GM23338 (cell line): Measurements from ENCODE around the gene CCDC59. TPM values are rescaled to one million over a fixed set of nuclear protein-coding genes. Genes with fewer than 3 reads are reported as not detected.

Experiments
- ATAC-seq: fragments of 200-7000 bp; cut with Tn5 transposase; 3 replicates; pipeline ENCODE4 v1.9.1; 2020
- DNase-seq: peaks from one replicate; pipeline ENCODE4 v3.0.0-alpha.2; 2015; ENCODE audit warnings: low spot score
- H2AFZ ChIP-seq: fragments of 200-600 bp; sonication (generic); 2 replicates; pipeline ENCODE4 v1.8.0; 2016; ENCODE audit warnings: antibody characterized with exemption, mild to moderate bottlenecking, moderate library complexity
- H3F3A ChIP-seq: fragments of 200-600 bp; sonication (generic); replicated peaks from 2 replicates; pipeline ENCODE4 v1.8.0; 2017; ENCODE audit warnings: antibody characterized with exemption, mixed run types, low read depth
- H3K27ac ChIP-seq: fragments of 200-600 bp; sonication (generic); 2 replicates; pipeline ENCODE4 v1.6.1; 2016; ENCODE audit warnings: low read depth
- H3K27me3 ChIP-seq: fragments of 200-600 bp; sonication (generic); 2 replicates; pipeline ENCODE4 v1.8.0; 2016; ENCODE audit warnings: mild to moderate bottlenecking, mixed run types, moderate library complexity; ENCODE audit not compliant: insufficient read depth
- H3K36me3 ChIP-seq: fragments of 200-600 bp; sonication (generic); 2 replicates; pipeline ENCODE4 v1.8.0; 2016; ENCODE audit warnings: mild to moderate bottlenecking; ENCODE audit not compliant: insufficient read depth
- H3K4me1 ChIP-seq: fragments of 200-600 bp; sonication (generic); 2 replicates; pipeline ENCODE4 v1.8.0; 2016; ENCODE audit warnings: mild to moderate bottlenecking, moderate library complexity; ENCODE audit not compliant: insufficient read depth
- H3K4me2 ChIP-seq: fragments of 200-600 bp; sonication (generic); 2 replicates; pipeline ENCODE4 v1.7.1; 2017; ENCODE audit warnings: mixed run types
- H3K4me3 ChIP-seq: fragments of 200-600 bp; sonication (generic); 2 replicates; pipeline ENCODE4 v1.6.1; 2016; ENCODE audit warnings: mixed run types
- H3K79me2 ChIP-seq: fragments of 200-600 bp; sonication (generic); replicated peaks from 2 replicates; pipeline ENCODE4 v1.8.0; 2017; ENCODE audit warnings: mild to moderate bottlenecking; ENCODE audit not compliant: insufficient read depth
- H3K9me2 ChIP-seq: fragments of 200-600 bp; sonication (generic); 2 replicates; pipeline ENCODE4 v1.8.0; 2017; ENCODE audit not compliant: insufficient read depth
- H4K20me1 ChIP-seq: fragments of 200-600 bp; sonication (generic); replicated peaks from 2 replicates; pipeline ENCODE4 v1.8.0; 2017; ENCODE audit warnings: mild to moderate bottlenecking; ENCODE audit not compliant: insufficient read depth
- H3K27ac Mint-ChIP-seq: 2 replicates; pipeline ENCODE4 v1.8.0; 2020; ENCODE audit warnings: inconsistent platforms, mild to moderate bottlenecking, moderate library complexity, mixed read lengths
- H3K27me3 Mint-ChIP-seq: 3 replicates; pipeline ENCODE4 v1.8.0; 2022; ENCODE audit warnings: low read depth, mild to moderate bottlenecking, moderate library complexity, mixed read lengths, inconsistent platforms; ENCODE audit not compliant: insufficient read depth, poor library complexity
- H3K36me3 Mint-ChIP-seq: 3 replicates; pipeline ENCODE4 v1.8.0; 2021; ENCODE audit warnings: low read depth, mild to moderate bottlenecking, inconsistent platforms, moderate library complexity, mixed read lengths
- H3K4me1 Mint-ChIP-seq: 3 replicates; pipeline ENCODE4 v1.8.0; 2020; ENCODE audit warnings: mild to moderate bottlenecking, inconsistent platforms, mixed read lengths
- H3K4me3 Mint-ChIP-seq: 3 replicates; pipeline ENCODE4 v1.8.0; 2021; ENCODE audit warnings: moderate library complexity, mild to moderate bottlenecking, inconsistent platforms, mixed read lengths
- H3K9me3 Mint-ChIP-seq: 3 replicates; pipeline ENCODE4 v1.8.0; 2020; ENCODE audit warnings: moderate library complexity, mild to moderate bottlenecking, inconsistent platforms, mixed read lengths
- CREB1 ChIP-seq: fragments of 250-450 bp; sonication (Bioruptor Pico); IDR thresholded peaks from 2 replicates; pipeline ENCODE4 v1.5.0; 2020; ENCODE audit warnings: low read depth, mild to moderate bottlenecking, moderate library complexity
- CTCF ChIP-seq, 2 experiments: fragments of 200-600 bp in 1 of 2; sonication (generic) in 1 of 2; conservative IDR thresholded peaks; 2 replicates each; pipeline versions ENCODE4 v1.5.1 to v1.6.1; 2016 to 2017; ENCODE audit warnings: antibody characterized with exemption in 2 of 2, low read depth in 2 of 2, mild to moderate bottlenecking in 2 of 2, moderate library complexity in 1 of 2
- EZH2 ChIP-seq: fragments of 200-600 bp; sonication (generic); IDR thresholded peaks from one replicate; pipeline ENCODE4 v1.8.0; 2017; ENCODE audit warnings: antibody characterized with exemption, mild to moderate bottlenecking, low read depth; ENCODE audit not compliant: unreplicated experiment
- EZH2phosphoT487 ChIP-seq: fragments of 200-600 bp; sonication (generic); IDR thresholded peaks from one replicate; pipeline ENCODE4 v1.8.1; 2018; ENCODE audit warnings: antibody characterized with exemption; ENCODE audit not compliant: unreplicated experiment
- JUNB ChIP-seq: IDR thresholded peaks from one replicate; pipeline ENCODE4 v1.6.1; 2016; ENCODE audit warnings: antibody characterized with exemption; ENCODE audit not compliant: unreplicated experiment
- NANOG ChIP-seq: IDR thresholded peaks from 2 replicates; pipeline ENCODE4 v1.6.1; 2016; ENCODE audit warnings: antibody characterized with exemption, borderline replicate concordance
- POLR2AphosphoS5 ChIP-seq: IDR thresholded peaks from 2 replicates; pipeline ENCODE4 v1.6.1; 2016; ENCODE audit warnings: antibody characterized with exemption, low read depth
- STAT1 ChIP-seq: IDR thresholded peaks from one replicate; pipeline ENCODE4 v1.6.1; 2016; ENCODE audit warnings: antibody characterized with exemption; ENCODE audit not compliant: unreplicated experiment
- ZNF114 ChIP-seq: fragments of 250-450 bp; sonication (Bioruptor Pico); IDR thresholded peaks from 2 replicates; pipeline ENCODE4 v1.5.0; 2020; ENCODE audit warnings: mild to moderate bottlenecking, moderate library complexity
- ZNF331 ChIP-seq: fragments of 250-450 bp; sonication (Bioruptor Pico); IDR thresholded peaks from 2 replicates; pipeline ENCODE4 v1.5.0; 2020; ENCODE audit warnings: low read depth, mild to moderate bottlenecking, moderate library complexity
- ZNF462 ChIP-seq: fragments of 250-450 bp; sonication (Bioruptor Pico); IDR thresholded peaks from 2 replicates; pipeline ENCODE4 v1.5.0; 2020; ENCODE audit warnings: mild to moderate bottlenecking, moderate library complexity
- polyA plus RNA-seq: library from polyadenylated mRNA; unstranded; fragments of >200 nt; fragmentation: Nextera tagmentation; extraction: Ambion mirVana; gene quantifications from 2 replicates; pipeline ENCODE4 v1.2.1, GENCODE V29; 2016
- total RNA-seq: library from RNA; depleted of rRNA; stranded (reverse); fragments of >200 nt; shearing (Covaris generic); gene quantifications from 2 replicates; pipeline ENCODE4 v1.2.3, GENCODE V29; 2014
- TF ChIP-seq, protein P1 (sequence below): IDR thresholded peaks from one replicate; pipeline ENCODE4 v1.6.1; 2018; ENCODE audit warnings: antibody characterized with exemption; ENCODE audit not compliant: unreplicated experiment
- TF ChIP-seq, protein P2 (sequence below): IDR thresholded peaks from 2 replicates; pipeline ENCODE4 v1.6.1; 2016; ENCODE audit warnings: antibody characterized with exemption

Gene CCDC59
- total and polyA plus RNA-seq, 2 experiments from 2014 or later, result 52.2 to 197 TPM

- H3K4me1 ChIP-seq, result no peaks in the 10 kb centered on the region
- no peaks in the 10 kb centered on the region for H3K79me2 ChIP-seq
- H3K4me3 Mint-ChIP-seq, result no peak overlapping the region
- peaks cover 14% of the 10 kb centered on the region; the same call in 2 of the 3 replicates for H3K4me1 Mint-ChIP-seq
- H4K20me1 ChIP-seq, result no peaks in the 10 kb centered on the region
- no peaks in the 10 kb centered on the region for H3K9me2 ChIP-seq
- no peak overlapping the region for H2AFZ ChIP-seq
- H3K27me3 Mint-ChIP-seq, result no peaks in the 10 kb centered on the region
- no peaks in the 10 kb centered on the region; the same call in 2 of the 3 replicates for H3K9me3 Mint-ChIP-seq
- no peak overlapping the region for H3K4me2 ChIP-seq
- H3K27ac Mint-ChIP-seq, result no peak overlapping the region
- H3K36me3 ChIP-seq, result no peaks in the 10 kb centered on the region
- TF ChIP-seq NANOG (no peak), STAT1 (no peak), CTCF (conservative IDR thresholded peaks at IDR 0.05; ENCODE audit: low read depth in 2 of 2) (no peak), POLR2AphosphoS5 (no peak), ZNF462 (no peak), ZNF331 (CRISPR knock-in tag) (no peak), EZH2phosphoT487 (no peak), CREB1 (no peak), JUNB (no peak), EZH2 (no peak), ZNF114 (CRISPR knock-in tag) (no peak)
- TF ChIP-seq, protein P1, sequence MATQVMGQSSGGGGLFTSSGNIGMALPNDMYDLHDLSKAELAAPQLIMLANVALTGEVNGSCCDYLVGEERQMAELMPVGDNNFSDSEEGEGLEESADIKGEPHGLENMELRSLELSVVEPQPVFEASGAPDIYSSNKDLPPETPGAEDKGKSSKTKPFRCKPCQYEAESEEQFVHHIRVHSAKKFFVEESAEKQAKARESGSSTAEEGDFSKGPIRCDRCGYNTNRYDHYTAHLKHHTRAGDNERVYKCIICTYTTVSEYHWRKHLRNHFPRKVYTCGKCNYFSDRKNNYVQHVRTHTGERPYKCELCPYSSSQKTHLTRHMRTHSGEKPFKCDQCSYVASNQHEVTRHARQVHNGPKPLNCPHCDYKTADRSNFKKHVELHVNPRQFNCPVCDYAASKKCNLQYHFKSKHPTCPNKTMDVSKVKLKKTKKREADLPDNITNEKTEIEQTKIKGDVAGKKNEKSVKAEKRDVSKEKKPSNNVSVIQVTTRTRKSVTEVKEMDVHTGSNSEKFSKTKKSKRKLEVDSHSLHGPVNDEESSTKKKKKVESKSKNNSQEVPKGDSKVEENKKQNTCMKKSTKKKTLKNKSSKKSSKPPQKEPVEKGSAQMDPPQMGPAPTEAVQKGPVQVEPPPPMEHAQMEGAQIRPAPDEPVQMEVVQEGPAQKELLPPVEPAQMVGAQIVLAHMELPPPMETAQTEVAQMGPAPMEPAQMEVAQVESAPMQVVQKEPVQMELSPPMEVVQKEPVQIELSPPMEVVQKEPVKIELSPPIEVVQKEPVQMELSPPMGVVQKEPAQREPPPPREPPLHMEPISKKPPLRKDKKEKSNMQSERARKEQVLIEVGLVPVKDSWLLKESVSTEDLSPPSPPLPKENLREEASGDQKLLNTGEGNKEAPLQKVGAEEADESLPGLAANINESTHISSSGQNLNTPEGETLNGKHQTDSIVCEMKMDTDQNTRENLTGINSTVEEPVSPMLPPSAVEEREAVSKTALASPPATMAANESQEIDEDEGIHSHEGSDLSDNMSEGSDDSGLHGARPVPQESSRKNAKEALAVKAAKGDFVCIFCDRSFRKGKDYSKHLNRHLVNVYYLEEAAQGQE, result no peak
- TF ChIP-seq, protein P2, sequence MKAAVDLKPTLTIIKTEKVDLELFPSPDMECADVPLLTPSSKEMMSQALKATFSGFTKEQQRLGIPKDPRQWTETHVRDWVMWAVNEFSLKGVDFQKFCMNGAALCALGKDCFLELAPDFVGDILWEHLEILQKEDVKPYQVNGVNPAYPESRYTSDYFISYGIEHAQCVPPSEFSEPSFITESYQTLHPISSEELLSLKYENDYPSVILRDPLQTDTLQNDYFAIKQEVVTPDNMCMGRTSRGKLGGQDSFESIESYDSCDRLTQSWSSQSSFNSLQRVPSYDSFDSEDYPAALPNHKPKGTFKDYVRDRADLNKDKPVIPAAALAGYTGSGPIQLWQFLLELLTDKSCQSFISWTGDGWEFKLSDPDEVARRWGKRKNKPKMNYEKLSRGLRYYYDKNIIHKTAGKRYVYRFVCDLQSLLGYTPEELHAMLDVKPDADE, result no peak
- no peak overlapping the region for H3K4me3 ChIP-seq
- H3K27me3 ChIP-seq, result no peaks in the 10 kb centered on the region
- H3K36me3 Mint-ChIP-seq, result no peaks in the 10 kb centered on the region
- H3K27ac ChIP-seq, result no peak overlapping the region
- ATAC-seq (no peak), DNase-seq (no peak)
- H3F3A ChIP-seq, result no peaks in the 10 kb centered on the region
These were observed 32.4 kb downstream of the CCDC59 start for GRCh38 chr12:82325540-82326336.
